ENCODE measurements around the gene ATP1B1. TPM values are rescaled to one million over a fixed set of nuclear protein-coding genes. Genes with fewer than 3 reads are reported as not detected.

The ATP1B1 gene
- total RNA-seq, 4 donors from 2014 or later: 94.8 to 137 (median 103) TPM

DNA sequence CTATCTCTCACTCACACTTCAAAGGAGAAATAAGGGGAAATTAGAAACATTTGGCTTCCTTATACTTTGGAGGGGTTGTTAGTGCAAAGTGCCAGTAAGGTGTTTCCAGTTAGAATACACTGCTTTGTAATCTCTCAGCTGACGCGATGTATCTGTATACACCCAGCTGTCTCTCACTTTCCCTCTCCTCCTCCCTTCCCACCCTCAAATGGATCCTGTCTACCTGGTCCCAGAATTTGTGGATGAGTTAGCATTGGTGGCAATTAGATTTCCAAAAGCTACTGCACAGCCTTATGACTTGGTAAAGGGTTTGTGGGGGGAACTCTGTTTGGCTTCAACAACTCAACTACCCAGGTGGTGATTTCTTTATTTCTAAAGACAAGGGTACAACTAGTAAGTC, 10.5 kb downstream of the ATP1B1 start:
- peaks cover 0 to 36% of the 10 kb centered on the region in 2 donors for H3K36me3 ChIP-seq
- H3K4me3 ChIP-seq: no peak overlapping the region
- H3K9me3 ChIP-seq: no peaks in the 10 kb centered on the region
- no peak for ATAC-seq
- no peaks in the 10 kb centered on the region for H3K27me3 ChIP-seq
- no peak for TF ChIP-seq EP300 (IDR thresholded peaks at IDR 0.05)
- TF ChIP-seq, protein P1, sequence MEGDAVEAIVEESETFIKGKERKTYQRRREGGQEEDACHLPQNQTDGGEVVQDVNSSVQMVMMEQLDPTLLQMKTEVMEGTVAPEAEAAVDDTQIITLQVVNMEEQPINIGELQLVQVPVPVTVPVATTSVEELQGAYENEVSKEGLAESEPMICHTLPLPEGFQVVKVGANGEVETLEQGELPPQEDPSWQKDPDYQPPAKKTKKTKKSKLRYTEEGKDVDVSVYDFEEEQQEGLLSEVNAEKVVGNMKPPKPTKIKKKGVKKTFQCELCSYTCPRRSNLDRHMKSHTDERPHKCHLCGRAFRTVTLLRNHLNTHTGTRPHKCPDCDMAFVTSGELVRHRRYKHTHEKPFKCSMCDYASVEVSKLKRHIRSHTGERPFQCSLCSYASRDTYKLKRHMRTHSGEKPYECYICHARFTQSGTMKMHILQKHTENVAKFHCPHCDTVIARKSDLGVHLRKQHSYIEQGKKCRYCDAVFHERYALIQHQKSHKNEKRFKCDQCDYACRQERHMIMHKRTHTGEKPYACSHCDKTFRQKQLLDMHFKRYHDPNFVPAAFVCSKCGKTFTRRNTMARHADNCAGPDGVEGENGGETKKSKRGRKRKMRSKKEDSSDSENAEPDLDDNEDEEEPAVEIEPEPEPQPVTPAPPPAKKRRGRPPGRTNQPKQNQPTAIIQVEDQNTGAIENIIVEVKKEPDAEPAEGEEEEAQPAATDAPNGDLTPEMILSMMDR (IDR thresholded peaks at IDR 0.05): no peak
- no peak for TF ChIP-seq POLR2AphosphoS5 (IDR thresholded peaks at IDR 0.05)
- TF ChIP-seq POLR2A (IDR thresholded peaks at IDR 0.05): no peak
- H3K27ac ChIP-seq: peak overlapping the region; percentile 19 to 96 (median 80)
- 45 to 61% methylated on average over 2 of the region's 2 CpGs for WGBS, 2 donors (ENCODE audit: low coverage in 1 of 2)
- H3K4me1 ChIP-seq: peaks cover 17 to 96% (median 28%) of the 10 kb centered on the region in 3 donors

DNA sequence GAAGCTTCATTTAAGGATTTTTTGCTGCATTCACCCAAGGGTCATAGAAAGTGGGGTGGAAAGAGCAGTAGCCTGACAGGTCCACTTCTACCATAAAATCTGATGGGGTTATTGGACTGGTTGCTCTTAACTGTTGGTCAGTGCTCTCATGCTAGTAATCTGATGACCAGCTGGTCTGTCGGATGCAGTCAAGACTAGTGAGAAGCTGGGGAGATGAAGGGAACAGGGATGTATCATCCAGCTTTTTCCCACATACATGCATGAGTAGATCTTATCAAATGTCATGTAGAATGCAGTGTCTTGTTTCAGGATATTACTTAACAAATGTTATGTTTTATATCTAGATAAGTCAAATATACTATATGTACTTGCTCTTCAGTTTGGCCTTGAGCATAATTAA, 11.1 kb downstream of the ATP1B1 start:
- Histone ChIP-seq H3K4me1 (peaks cover 14 to 92% (median 23%) of the 10 kb centered on the region in 3 donors), H3K27me3 (no peaks in the 10 kb centered on the region), H3K4me3 (no peak overlapping the region), H3K9me3 (no peaks in the 10 kb centered on the region), H3K36me3 (peaks cover 0 to 32% of the 10 kb centered on the region in 2 donors), H3K27ac (peak overlapping the region; percentile 15 to 96 (median 82))
- ATAC-seq: no peak
- TF ChIP-seq EP300 (IDR thresholded peaks at IDR 0.05): no peak
- TF ChIP-seq, protein P1 (IDR thresholded peaks at IDR 0.05): no peak
- TF ChIP-seq POLR2A (IDR thresholded peaks at IDR 0.05): no peak
- TF ChIP-seq POLR2AphosphoS5 (IDR thresholded peaks at IDR 0.05): no peak
- WGBS, 2 donors (ENCODE audit: low coverage in 1 of 2): 43 to 60% methylated on average over 1 of the region's 1 CpG

DNA sequence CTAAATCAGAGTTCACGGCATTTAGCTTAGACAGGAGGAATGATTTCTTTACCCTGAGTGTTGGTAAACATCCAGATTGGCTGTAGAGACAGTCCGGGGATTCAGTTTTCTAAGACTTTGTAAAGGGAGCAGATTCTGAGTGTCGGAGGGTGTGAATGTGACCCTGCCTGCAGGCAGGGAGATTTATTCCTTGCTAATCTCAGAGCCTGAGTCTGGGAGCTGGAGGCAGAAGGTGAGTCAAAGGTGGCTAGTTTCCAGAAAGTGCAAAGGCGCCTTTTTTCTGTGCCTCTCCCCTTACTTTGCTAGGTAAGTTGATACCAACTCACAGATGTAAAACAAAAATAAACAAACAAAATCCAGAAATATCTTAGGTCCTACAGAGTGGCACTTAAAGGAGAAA, 11.7 kb downstream of the ATP1B1 start:
- Histone ChIP-seq H3K4me1 (peaks cover 11 to 91% (median 23%) of the 10 kb centered on the region in 3 donors), H3K9me3 (no peaks in the 10 kb centered on the region), H3K27me3 (no peaks in the 10 kb centered on the region), H3K27ac (peak overlapping the region in 3 of 4 donors; percentile 39 to 96 (median 95)), H3K36me3 (peaks cover 0 to 26% of the 10 kb centered on the region in 2 donors), H3K4me3 (no peak overlapping the region)
- 59 to 65% methylated on average over 4 of the region's 4 CpGs for WGBS, 2 donors (ENCODE audit: low coverage in 1 of 2)
- TF ChIP-seq POLR2A (IDR thresholded peaks at IDR 0.05) (no peak), POLR2AphosphoS5 (IDR thresholded peaks at IDR 0.05) (no peak), EP300 (IDR thresholded peaks at IDR 0.05) (no peak)
- TF ChIP-seq, protein P1 (IDR thresholded peaks at IDR 0.05): no peak
- no peak for ATAC-seq

DNA sequence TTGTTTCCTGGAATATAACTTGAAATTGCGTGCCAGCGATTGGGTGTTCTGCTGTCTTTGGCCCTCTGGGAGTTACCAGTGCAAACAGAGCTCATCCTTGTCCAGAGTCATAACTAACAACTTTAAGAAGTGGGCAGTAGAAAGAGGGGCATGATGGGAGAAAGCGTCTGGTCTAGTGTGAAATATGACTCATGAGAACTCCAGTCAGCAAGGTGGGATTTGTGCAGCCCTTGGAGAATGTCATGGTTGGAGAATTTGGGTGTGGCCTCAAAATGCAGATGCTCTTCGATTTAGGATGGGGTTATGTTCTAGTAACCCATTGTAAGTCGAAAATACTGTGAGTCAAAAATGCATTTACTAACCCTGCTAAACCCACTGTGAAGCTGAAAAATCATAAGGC, 12.9 kb downstream of the ATP1B1 start:
- ATAC-seq: no peak
- WGBS, 2 donors (ENCODE audit: low coverage in 1 of 2): 58 to 59% methylated on average over 5 of the region's 5 CpGs
- H3K27ac ChIP-seq: peak overlapping the region in 3 of 4 donors; percentile 49 to 96 (median 95)
- H3K27me3 ChIP-seq: no peaks in the 10 kb centered on the region
- peaks cover 10 to 88% (median 20%) of the 10 kb centered on the region in 3 donors for H3K4me1 ChIP-seq
- H3K36me3 ChIP-seq: peaks cover 0 to 26% of the 10 kb centered on the region in 2 donors
- no peaks in the 10 kb centered on the region for H3K9me3 ChIP-seq
- TF ChIP-seq POLR2AphosphoS5 (IDR thresholded peaks at IDR 0.05) (no peak), EP300 (IDR thresholded peaks at IDR 0.05) (no peak), POLR2A (IDR thresholded peaks at IDR 0.05) (no peak)
- TF ChIP-seq, protein P1 (IDR thresholded peaks at IDR 0.05): no peak
- H3K4me3 ChIP-seq: no peak overlapping the region

DNA sequence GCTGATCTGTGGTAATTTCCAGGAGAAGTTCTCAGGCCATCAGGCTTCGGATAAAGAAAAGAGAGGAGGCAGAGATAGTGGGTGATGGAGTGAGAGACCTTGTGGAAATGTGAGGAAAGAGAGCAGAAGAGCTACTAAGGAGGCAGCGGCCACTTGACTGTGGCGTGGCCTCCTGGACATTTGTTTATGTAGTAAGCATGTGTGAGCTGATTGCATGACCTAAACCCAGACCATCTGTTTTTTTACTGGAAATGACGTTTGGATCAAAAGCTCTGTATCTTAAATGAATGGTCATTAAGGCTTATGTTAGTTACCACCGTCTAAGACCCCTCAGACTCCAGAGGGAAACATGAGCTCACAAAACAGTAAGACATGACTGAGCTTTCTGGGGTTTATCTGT, 13.6 kb downstream of the ATP1B1 start:
- 44 to 49% methylated on average over 4 to 5 of the region's 5 CpGs for WGBS, 2 donors (ENCODE audit: low coverage in 1 of 2)
- H3K36me3 ChIP-seq: peaks cover 0 to 29% of the 10 kb centered on the region in 2 donors
- no peak for ATAC-seq
- no peaks in the 10 kb centered on the region for H3K9me3 ChIP-seq
- H3K4me3 ChIP-seq: no peak overlapping the region
- peaks cover 11 to 84% (median 20%) of the 10 kb centered on the region in 3 donors for H3K4me1 ChIP-seq
- peak overlapping the region in 3 of 4 donors; percentile 49 to 96 (median 95) for H3K27ac ChIP-seq
- TF ChIP-seq POLR2A (IDR thresholded peaks at IDR 0.05) (no peak), EP300 (IDR thresholded peaks at IDR 0.05) (no peak), POLR2AphosphoS5 (IDR thresholded peaks at IDR 0.05) (no peak)
- TF ChIP-seq, protein P1 (IDR thresholded peaks at IDR 0.05): no peak
- no peaks in the 10 kb centered on the region for H3K27me3 ChIP-seq

Data from gastroesophageal sphincter (tissue), 4 donors.